ENCODE measurements around the gene PRG2.

PRG2 gene

DNA sequence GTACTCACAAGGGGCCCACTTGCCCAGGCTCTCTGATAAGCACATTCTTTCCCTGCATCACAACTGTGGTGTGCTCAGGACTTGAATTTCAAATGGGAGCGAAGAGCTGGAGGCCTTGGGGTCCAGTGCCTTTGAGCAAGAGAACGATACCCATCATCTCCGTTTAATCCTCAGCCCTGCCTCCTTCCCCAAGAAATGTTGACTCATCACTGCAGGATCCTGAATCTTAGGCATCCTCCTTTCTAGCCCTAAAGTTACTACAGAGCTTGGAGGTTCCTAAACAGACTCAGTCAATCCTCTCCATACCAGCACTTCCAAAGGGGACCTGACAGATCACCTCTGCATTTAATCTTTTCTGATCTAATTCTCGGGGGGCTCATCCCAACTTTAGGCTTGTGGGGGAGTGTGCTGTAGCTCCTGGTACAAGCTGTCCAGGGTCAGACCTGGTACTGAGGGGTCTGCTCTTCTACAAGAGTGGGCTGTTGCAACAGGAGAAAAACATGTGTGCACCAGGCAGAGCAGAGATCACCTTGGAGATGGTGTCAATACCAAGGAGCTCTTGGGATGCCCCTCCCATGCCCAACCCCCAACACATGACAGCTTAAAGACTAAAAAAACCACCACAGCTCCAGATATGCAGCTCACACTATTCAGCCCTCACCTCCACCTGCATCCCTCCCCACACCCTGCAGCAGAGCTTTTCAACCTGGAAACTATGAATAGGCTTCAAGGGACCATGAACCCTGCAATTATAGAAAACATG is 3.9 kb upstream of the PRG2 start:
- no peak overlapping the region for H3K27ac ChIP-seq
- TF ChIP-seq, protein P1, sequence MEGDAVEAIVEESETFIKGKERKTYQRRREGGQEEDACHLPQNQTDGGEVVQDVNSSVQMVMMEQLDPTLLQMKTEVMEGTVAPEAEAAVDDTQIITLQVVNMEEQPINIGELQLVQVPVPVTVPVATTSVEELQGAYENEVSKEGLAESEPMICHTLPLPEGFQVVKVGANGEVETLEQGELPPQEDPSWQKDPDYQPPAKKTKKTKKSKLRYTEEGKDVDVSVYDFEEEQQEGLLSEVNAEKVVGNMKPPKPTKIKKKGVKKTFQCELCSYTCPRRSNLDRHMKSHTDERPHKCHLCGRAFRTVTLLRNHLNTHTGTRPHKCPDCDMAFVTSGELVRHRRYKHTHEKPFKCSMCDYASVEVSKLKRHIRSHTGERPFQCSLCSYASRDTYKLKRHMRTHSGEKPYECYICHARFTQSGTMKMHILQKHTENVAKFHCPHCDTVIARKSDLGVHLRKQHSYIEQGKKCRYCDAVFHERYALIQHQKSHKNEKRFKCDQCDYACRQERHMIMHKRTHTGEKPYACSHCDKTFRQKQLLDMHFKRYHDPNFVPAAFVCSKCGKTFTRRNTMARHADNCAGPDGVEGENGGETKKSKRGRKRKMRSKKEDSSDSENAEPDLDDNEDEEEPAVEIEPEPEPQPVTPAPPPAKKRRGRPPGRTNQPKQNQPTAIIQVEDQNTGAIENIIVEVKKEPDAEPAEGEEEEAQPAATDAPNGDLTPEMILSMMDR (conservative IDR thresholded peaks at IDR 0.05) = no peak
- TF ChIP-seq ZFX (IDR thresholded peaks at IDR 0.05) = no peak

DNA sequence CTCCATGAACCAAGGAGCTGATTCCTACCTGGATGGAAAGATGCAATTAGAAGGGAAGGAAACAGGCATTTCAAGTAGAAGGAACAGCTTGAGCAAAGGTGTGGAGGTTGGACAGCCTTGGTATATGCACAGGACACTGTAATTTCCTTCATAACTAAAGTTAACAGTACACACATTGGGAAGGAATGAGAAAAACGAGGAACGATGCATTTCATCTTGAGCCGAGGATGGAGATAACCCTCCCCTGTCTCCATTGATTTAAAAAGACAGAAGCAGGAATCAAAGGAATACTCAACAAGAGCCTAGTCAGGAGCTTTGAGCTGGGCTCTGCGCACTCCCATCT is 2.3 kb upstream of the PRG2 start:
- no peak for TF ChIP-seq ZFX (IDR thresholded peaks at IDR 0.05)
- TF ChIP-seq, protein P1 (conservative IDR thresholded peaks at IDR 0.05) = no peak
- no peak overlapping the region for H3K27ac ChIP-seq

DNA sequence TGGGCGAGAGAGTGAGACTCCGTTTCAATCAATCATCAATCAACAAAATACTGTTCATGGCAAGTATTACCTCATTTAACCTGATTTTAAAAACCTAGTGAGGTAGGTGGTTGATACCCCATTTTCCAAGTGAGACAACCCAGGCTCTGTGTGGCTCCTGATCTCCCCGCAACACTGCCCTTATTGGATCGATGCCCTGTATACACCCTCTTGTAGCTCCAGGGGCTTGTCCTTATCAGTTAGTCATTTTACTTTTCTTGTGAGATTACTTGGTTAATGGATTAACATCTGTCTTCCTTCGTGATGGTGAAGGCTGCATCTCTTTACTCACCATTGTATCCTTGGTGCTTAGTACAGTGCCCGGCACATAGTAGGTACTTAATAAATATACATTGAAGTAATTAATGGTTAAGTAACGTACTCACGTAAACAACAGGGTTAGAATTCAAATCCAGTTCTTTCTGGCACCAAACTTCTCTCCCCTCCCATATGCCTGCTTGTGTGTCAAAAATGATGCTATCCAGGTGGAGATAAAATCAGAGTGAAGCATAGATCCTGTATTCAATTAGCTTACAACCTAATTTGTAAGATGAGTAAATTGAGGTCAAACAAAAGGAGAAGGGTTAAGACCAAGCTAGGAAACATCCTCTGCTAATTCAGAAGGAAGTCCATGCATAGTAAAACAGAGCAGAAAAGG is 1.8 kb upstream of the PRG2 start:
- TF ChIP-seq ZFX (IDR thresholded peaks at IDR 0.05) = no peak
- TF ChIP-seq, protein P1 (conservative IDR thresholded peaks at IDR 0.05) = no peak
- H3K27ac ChIP-seq = no peak overlapping the region

DNA sequence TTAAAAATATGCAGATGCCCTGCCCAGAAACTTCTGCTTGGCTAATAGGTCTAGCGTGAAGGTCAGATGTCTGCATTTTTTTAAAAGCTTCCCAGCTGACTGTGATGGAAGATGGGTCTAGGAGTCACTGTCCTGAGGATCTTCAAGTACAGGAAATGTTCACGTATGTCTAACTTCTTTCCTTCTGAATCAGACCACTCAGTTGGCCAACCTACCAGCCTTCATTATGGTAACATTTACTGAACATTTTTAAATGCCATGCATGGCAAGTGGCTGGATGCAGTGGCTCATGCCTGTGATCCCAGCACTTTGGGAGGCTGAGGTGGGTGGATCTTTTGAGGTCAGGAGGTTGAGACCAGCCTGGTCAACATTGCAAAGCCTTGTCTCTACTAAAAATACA is 1.1 kb upstream of the PRG2 start:
- no peak overlapping the region for H3K27ac ChIP-seq
- no peak for TF ChIP-seq ZFX (IDR thresholded peaks at IDR 0.05)
- TF ChIP-seq, protein P1 (conservative IDR thresholded peaks at IDR 0.05) = no peak

DNA sequence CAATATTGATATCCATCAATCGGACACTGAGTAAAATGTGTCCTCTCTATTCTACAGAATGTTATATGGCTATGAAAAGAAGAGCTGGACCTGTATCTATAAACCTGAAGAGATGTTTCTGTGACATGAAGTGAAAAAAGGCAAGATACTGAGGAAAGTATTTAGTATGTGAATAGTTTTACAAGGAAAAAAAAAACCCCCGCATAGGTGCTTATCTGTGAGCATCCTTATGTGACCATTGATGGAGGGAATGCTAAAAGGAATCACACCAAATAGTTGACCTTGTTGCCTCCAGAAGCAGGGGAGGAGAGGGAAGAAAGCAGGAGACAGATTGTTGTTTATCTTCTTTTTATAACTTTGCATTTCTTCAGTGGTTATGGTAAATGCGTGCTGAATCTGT is 661 bp upstream of the PRG2 start:
- TF ChIP-seq ZFX (IDR thresholded peaks at IDR 0.05) = no peak
- TF ChIP-seq, protein P1 (conservative IDR thresholded peaks at IDR 0.05) = no peak
- H3K27ac ChIP-seq = no peak overlapping the region

DNA sequence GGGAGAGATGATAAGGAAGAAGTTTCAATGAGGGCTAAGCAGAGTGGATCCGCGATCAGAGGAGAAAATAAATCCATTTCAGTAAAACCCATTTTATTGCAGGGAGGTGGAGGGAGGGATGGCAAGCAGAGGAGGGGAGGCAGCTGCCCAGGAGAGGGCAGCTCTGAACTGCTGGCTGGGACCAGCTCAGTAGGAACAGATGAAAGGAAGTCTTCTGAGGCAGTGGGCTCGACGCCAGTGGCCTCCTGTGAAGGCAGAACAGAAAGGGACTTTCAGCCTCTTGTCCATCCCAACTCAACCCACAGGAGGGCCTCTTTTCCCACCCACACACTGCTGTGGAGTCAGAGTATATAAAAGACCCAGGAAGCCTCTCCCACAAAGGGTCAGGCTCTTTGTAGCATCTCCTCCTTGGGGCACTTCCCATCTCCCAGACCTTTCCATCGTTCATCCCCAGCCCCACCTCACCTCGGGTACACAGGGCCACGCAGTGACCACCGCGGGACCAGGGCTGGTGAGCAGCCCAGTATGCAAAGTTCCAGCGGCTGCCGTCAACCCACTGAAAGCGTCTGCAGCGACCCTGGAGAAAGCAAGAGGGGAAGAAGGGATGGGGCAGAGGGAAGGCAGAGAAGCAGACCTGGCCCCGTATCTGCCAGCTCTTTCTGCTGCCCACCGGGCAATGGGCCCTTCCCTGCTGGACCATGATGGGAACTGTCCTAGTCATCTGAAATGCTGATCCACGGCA is 3.0 kb downstream of the PRG2 start:
- TF ChIP-seq, protein P1 (conservative IDR thresholded peaks at IDR 0.05) = no peak
- no peak for TF ChIP-seq ZFX (IDR thresholded peaks at IDR 0.05)
- no peak overlapping the region for H3K27ac ChIP-seq

Data from C4-2B (cell line).